Endothelial cell of umbilical vein (primary cell): ENCODE results near the gene PEX16. TPM values are rescaled to one million over a fixed set of nuclear protein-coding genes. Genes with fewer than 3 reads are reported as not detected.

ENCODE experiments used
- BruUV-seq: library from RNA; stranded (reverse); fragments of 400-500 nt; replicated peaks from 2 replicates; lab custom pipeline; 2021; lab: Mats Ljungman, UMichigan
- CTCF ChIA-PET: fragments of 300-600, 350-600 bp; sonication (Branson Sonifier 250); formaldehyde crosslinking; loops from one replicate; lab custom pipeline; 2021; ENCODE audit warnings: antibody characterized with exemption, inconsistent platforms; lab: Charles Lee
- POLR2A ChIA-PET: fragments of 300-600, 350-600 bp; sonication (Branson Sonifier 250); formaldehyde crosslinking; loops from one replicate; lab custom pipeline; 2021; ENCODE audit warnings: antibody characterized with exemption, inconsistent platforms; lab: Charles Lee
- DNase-seq: peaks from one replicate; pipeline ENCODE4 v3.0.0-alpha.2; 2011; ENCODE audit warnings: low read depth, low spot score
- FAIRE-seq: peaks from 2 replicates; lab custom pipeline; 2011; peaks lifted over from hg19 to GRCh38; lab: Jason Lieb, UNC
- H2AFZ ChIP-seq: 2 replicates; pipeline ENCODE4 v1.6.0; 2012; ENCODE audit warnings: low read depth, low read length, control low read depth, inconsistent platforms
- H3K27ac ChIP-seq: 2 replicates; pipeline ENCODE4 v1.5.1; 2011; ENCODE audit warnings: low read depth, mild to moderate bottlenecking, control low read depth, low read length, moderate library complexity; ENCODE audit not compliant: insufficient read depth
- H3K27me3 ChIP-seq, 2 experiments: 2 replicates each; pipeline versions ENCODE4 v1.6.0 to v1.6.1; 2011; ENCODE audit warnings: low read length in 2 of 2, mixed read lengths in 1 of 2; ENCODE audit not compliant: control insufficient read depth in 2 of 2, insufficient read depth in 2 of 2
- H3K36me3 ChIP-seq, 2 experiments: 2 replicates in 1 of 2; 3 replicates in 1 of 2; pipeline ENCODE4 v1.5.1; 2011; ENCODE audit warnings: low read length in 2 of 2, mild to moderate bottlenecking in 1 of 2, moderate library complexity in 1 of 2; ENCODE audit not compliant: control insufficient read depth in 2 of 2, insufficient read depth in 2 of 2; ENCODE audit errors: extremely low read depth in 1 of 2
- H3K4me1 ChIP-seq: 3 replicates; pipeline ENCODE4 v1.5.1; 2011; ENCODE audit warnings: mild to moderate bottlenecking, low read length; ENCODE audit not compliant: control insufficient read depth, insufficient read depth; ENCODE audit errors: extremely low read depth
- H3K4me2 ChIP-seq: 2 replicates; pipeline ENCODE4 v1.6.1; 2011; ENCODE audit warnings: low read length, control low read depth, mixed read lengths; ENCODE audit not compliant: insufficient read depth
- H3K4me3 ChIP-seq, 3 experiments: fragments of 200-600 bp in 1 of 3; sonication (generic), shearing (Covaris generic) in 1 of 3; replicated peaks in 1 of 3; 2 replicates each; pipeline ENCODE4 v1.5.1; 2011 to 2016; ENCODE audit warnings: control low read depth in 3 of 3, low read length in 3 of 3, mild to moderate bottlenecking in 2 of 3, inconsistent platforms in 1 of 3, low read depth in 1 of 3, moderate library complexity in 1 of 3; ENCODE audit not compliant: insufficient read depth in 1 of 3
- H3K79me2 ChIP-seq: 2 replicates; pipeline ENCODE4 v1.6.0; 2012; ENCODE audit warnings: low read length, inconsistent platforms; ENCODE audit not compliant: control insufficient read depth, insufficient read depth
- H3K9ac ChIP-seq: replicated peaks from 2 replicates; pipeline ENCODE3; 2011; ENCODE audit warnings: low read length, control low read depth; ENCODE audit not compliant: insufficient read depth; ENCODE audit errors: extremely low read depth
- H3K9me1 ChIP-seq: replicated peaks from 3 replicates; pipeline ENCODE4 v1.6.0; 2011; ENCODE audit warnings: mild to moderate bottlenecking, low read length; ENCODE audit not compliant: control insufficient read depth, insufficient read depth; ENCODE audit errors: extremely low read depth
- H3K9me3 ChIP-seq: replicated peaks from 2 replicates; pipeline ENCODE4 v1.5.1; 2012; ENCODE audit warnings: low read length, inconsistent platforms; ENCODE audit not compliant: control insufficient read depth, insufficient read depth
- H4K20me1 ChIP-seq: replicated peaks from 2 replicates; pipeline ENCODE3; 2011; ENCODE audit warnings: mild to moderate bottlenecking, low read length; ENCODE audit not compliant: control insufficient read depth, insufficient read depth; ENCODE audit errors: extremely low read depth
- JUN ChIP-seq: IDR thresholded peaks from 2 replicates; pipeline ENCODE4 v1.6.1; 2011; ENCODE audit warnings: borderline replicate concordance, low read depth; ENCODE audit not compliant: insufficient read length, insufficient read depth
- MYC ChIP-seq: IDR thresholded peaks from one replicate; pipeline ENCODE4 v1.6.1; 2011; ENCODE audit warnings: mild to moderate bottlenecking, low read depth, low read length
- POLR2AphosphoS5 ChIP-seq: IDR thresholded peaks from 2 replicates; pipeline ENCODE4 v1.6.1; 2012; ENCODE audit warnings: low read depth, mild to moderate bottlenecking, control low read depth, low read length, moderate library complexity; ENCODE audit not compliant: insufficient read depth
- dilution Hi-C: fragments of 300-500 bp; cut with MboI; formaldehyde crosslinking; loops from one replicate; pipeline ENCODE4 v1.15.0; 2019; ENCODE audit warnings: low sequenced_read_pairs; ENCODE audit not compliant: extremely low pct_ligation_motif_present
- intact Hi-C: fragments of 100-400 bp; cut with micrococcal nuclease; formaldehyde crosslinking; loops from one replicate; pipeline ENCODE4 v1.10.0; 2022
- polyA plus RNA-seq, 4 experiments: library from polyadenylated mRNA; depleted of rRNA in 3 of 4; stranded (reverse) in 3 of 4; unstranded in 1 of 4; fragments of >200 nt; gene quantifications; 2 replicates each; pipeline versions ENCODE4 v1.2.1 to v1.2.3, GENCODE V29; 2011 to 2012; ENCODE audit warnings: missing spikeins in 1 of 4
- total RNA-seq: library from RNA; stranded (reverse); gene quantifications from 2 replicates; pipeline ENCODE4 v1.2.3, GENCODE V29; 2021
- TF ChIP-seq, protein P1 (sequence below), 2 donors: IDR thresholded peaks; 1 replicate in 1 of 2; 2 replicates in 1 of 2; pipeline ENCODE4 v1.5.1; 2011; ENCODE audit warnings: low read length in 2 of 2, mild to moderate bottlenecking in 2 of 2, moderate library complexity in 2 of 2, control low read depth in 1 of 2, inconsistent platforms in 1 of 2, low read depth in 1 of 2; ENCODE audit not compliant: insufficient read depth in 1 of 2; ENCODE audit errors: extremely low read depth in 1 of 2

Gene PEX16
- total and polyA plus RNA-seq, 2 donors (not counting 3 experiments of a cell fraction or from before 2014, with no cell fraction given), result 27.4 to 32.2 TPM

- POLR2A ChIA-PET, result no interaction called here
- dilution Hi-C loops, result no loop called here
- no peak overlapping the region for H3K4me3 ChIP-seq
- no peak overlapping the region for H3K27ac ChIP-seq
- no peaks in the 10 kb centered on the region for H3K4me1 ChIP-seq
- no peak overlapping the region for H3K9ac ChIP-seq
- CTCF ChIA-PET, result interaction anchor here (0.9 to 1.6 kb wide), 2 partner anchors 9 to 34 kb away, joined by 4 to 5 read pairs; no protein-coding TSS in a partner anchor
- H3K9me3 ChIP-seq, result no peaks in the 10 kb centered on the region
- H4K20me1 ChIP-seq, result no peaks in the 10 kb centered on the region
- intact Hi-C loops, result no loop called here
- BruUV-seq, result no TSS peak
- DNase-seq (no peak), FAIRE-seq (no peak)
- no peaks in the 10 kb centered on the region for H3K79me2 ChIP-seq
- H3K4me2 ChIP-seq, result no peak overlapping the region
- TF ChIP-seq, protein P1, sequence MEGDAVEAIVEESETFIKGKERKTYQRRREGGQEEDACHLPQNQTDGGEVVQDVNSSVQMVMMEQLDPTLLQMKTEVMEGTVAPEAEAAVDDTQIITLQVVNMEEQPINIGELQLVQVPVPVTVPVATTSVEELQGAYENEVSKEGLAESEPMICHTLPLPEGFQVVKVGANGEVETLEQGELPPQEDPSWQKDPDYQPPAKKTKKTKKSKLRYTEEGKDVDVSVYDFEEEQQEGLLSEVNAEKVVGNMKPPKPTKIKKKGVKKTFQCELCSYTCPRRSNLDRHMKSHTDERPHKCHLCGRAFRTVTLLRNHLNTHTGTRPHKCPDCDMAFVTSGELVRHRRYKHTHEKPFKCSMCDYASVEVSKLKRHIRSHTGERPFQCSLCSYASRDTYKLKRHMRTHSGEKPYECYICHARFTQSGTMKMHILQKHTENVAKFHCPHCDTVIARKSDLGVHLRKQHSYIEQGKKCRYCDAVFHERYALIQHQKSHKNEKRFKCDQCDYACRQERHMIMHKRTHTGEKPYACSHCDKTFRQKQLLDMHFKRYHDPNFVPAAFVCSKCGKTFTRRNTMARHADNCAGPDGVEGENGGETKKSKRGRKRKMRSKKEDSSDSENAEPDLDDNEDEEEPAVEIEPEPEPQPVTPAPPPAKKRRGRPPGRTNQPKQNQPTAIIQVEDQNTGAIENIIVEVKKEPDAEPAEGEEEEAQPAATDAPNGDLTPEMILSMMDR (IDR thresholded peaks at IDR 0.05; ENCODE audit: extremely low read depth in 1 of 2, insufficient read depth in 1 of 2, low read depth in 1 of 2, low read length in 2 of 2), result no peak
- TF ChIP-seq POLR2AphosphoS5 (no peak), JUN (no peak), MYC (no peak)
- no peaks in the 10 kb centered on the region for H3K9me1 ChIP-seq
- H3K27me3 ChIP-seq, result no peaks in the 10 kb centered on the region
- H2AFZ ChIP-seq, result no peak overlapping the region
- H3K36me3 ChIP-seq, result peaks cover 0 to 31% of the 10 kb centered on the region in 2 experiments
These were observed 13.4 kb upstream of the PEX16 start for GRCh38 chr11:45930951-45931570.
